Medulla oblongata (tissue), 1 donor: ENCODE data around the gene CARD19.

Source experiments
- DNase-seq: peaks from one replicate; pipeline ENCODE4 v3.0.0-alpha.2; 2015; ENCODE audit errors: extremely low spot score

CARD19 gene

GRCh38 chr9:93119953-93120845 lies 24.2 kb downstream of the CARD19 start:
- peak; percentile 92 for DNase-seq

DNA sequence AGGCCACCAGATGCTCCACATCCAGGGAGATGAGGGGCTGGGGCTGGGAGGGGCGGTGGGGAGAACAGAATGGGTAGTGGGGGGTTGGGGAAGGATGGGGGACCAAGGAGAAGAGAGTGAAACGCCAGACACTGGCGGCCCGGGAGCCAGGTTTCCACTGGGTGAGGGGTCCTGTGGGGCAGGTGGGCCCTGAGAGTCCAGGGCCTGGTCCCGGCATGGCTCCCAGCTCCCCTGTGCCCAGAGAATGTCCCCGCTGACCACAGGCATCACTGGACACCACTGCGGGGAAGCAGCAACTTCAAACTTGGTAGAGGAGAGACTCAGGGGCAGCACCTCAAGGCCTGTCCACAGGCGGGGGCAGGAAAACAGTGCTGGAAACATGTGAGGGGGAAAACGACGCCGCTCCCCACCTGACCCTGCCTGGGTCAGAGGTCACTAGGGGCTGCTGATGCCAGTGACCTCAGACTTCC lies 24.9 kb downstream of the CARD19 start:
- DNase-seq: no peak

DNA sequence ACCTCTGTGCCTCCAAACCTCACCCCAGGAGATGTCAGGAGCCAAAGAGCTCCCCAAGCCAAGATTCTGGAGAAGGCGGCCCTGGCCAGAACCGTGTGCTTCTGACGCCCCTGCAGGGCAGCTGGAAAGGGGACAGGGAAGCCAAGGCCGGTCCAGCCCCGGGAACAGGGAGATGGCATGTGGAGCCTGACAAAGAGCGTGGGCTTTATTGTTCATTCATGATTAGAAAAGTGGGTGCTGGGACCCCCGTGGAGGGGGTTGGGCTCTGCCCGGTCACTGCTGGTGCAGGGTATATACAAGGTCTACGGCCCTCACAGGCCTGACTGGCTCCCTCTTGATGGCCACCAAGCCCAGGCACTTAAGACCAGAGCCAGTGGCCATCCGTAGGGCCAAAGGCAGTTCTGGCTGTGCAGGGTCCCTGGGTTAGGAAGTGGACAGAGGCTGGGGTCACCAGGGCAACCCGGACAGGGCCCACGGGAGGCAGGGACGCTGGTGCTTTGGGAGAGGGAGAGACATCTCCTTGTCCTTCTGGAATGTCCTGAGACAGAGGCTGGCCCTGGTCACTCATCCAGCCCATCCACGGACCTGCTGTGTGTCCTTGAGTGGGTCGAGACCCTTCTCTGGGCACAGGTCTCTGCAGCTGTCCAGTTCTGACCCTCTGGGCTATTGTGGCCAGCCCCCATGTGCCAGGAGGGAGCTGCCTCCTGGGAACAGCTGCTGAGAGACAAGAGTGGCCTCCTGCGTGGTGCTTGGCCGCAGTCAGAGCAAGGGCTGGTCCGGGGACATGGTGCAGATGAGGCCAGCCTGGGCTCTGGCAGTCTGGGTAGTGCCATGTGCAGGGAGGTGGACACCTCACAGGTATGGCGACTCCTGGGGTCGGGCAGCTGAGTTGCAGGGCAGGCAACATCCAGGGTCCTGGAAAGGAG lies 25.6 kb downstream of the CARD19 start:
- no peak for DNase-seq

DNA sequence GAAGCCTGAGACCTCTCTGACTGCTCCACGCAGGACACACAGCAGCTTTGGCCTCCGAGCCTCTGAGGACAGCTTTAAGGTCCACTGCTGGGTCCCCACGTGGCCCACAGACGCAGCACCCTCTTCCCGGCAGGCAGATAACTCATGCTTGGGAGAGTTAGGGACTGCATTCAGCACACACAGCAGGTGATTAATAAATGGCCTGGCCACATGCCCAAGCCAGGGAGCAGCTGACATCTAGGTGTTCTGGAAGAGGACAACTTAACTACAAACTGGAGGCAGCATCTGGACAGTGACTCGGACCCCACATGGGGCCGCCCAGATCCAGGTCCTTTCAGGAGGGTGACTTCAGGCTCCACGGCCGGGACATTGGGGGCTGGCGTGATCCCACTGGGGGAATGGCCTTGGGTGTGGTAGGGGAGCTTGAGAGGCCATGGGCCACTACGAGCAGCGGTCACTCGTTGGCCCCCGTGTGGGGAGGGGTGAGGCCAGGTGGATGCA lies 26.8 kb downstream of the CARD19 start:
- DNase-seq: no peak

DNA sequence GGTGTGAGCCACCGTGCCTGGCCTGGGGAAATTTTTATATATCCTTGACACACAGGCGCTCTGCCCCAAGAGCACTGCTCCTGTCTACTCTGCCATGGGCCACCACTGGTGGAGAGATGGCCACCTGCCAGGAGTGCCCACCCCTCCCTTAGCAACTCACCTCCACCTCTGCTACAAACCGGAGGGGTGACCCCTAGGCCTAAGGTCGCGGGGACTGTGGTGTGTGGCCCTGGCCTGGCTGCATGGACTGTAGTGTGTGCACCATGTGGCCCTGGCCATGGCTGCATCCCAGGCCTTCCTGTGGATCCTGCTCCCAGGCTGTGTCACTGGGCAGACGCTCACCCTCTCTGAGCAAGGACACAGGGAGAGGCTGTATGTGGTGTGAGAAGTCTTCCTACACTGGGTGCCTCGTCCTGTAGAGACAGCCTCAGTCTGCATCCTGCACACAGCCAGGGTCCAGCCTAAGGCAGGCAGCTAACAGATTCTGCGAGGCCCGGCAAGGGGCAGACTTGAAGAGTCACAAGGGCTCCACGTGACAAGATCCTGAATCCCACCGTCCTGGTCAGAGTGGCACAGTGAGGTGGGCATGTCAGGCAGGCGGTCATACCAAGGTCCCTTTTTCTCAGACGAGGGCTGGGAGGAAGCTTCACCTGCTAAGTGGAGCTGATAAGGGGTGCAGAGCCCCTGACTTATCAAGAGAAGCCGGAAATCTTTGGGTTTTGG lies 27.7 kb downstream of the CARD19 start:
- DNase-seq: no peak

DNA sequence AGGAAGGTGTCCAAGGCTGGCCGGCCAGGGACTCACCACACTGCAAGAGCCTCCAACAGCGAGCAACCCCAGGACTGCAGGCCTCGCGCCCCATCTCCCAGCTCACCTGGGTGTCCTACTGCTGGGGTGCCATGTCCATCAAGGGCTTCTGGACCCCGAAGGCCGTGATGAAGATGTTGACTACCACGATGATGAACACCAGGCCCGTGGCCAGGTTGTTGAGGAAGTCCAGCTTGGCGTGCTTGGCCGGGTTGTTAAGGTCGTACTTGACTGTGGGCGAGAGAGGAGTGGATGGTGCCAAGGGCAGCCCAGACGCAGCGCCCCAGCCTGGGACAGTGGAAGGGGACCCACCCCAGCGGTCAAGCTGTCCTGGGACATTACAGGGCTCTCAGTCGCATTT lies 28.8 kb downstream of the CARD19 start:
- no peak for DNase-seq

GRCh38 chr9:93125331-93125894 lies 29.4 kb downstream of the CARD19 start:
- DNase-seq: no peak

GRCh38 chr9:93126151-93126781 lies 30.2 kb downstream of the CARD19 start:
- DNase-seq: no peak

DNA sequence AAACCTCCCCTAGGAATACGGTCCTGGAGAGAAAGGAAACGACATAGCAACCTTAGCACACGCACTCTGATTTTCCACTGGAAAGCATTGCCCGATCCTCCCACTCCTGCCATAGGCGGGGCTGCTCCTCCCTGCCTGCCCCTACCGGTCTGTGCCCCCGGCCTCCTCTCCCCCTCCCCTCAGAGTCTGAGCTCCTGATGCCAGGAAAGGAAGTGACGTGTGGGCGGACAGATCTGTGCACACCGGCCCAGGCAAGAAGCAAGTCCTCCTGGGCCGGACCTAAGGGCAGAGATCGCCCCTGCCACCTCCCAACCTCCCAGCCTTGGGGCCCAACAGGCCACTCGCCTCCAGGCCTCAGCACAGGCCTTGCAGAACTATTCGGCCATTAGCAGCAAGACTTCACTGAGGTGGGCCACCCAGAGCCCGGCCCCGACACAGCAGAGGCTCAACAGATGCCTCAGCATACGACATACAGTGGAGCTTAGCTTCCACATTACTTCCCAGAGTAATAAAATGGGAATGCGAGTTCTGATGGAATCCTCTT lies 30.9 kb downstream of the CARD19 start:
- DNase-seq: no peak

GRCh38 chr9:93127395-93127911 lies 31.4 kb downstream of the CARD19 start:
- peak; percentile 80 for DNase-seq

DNA sequence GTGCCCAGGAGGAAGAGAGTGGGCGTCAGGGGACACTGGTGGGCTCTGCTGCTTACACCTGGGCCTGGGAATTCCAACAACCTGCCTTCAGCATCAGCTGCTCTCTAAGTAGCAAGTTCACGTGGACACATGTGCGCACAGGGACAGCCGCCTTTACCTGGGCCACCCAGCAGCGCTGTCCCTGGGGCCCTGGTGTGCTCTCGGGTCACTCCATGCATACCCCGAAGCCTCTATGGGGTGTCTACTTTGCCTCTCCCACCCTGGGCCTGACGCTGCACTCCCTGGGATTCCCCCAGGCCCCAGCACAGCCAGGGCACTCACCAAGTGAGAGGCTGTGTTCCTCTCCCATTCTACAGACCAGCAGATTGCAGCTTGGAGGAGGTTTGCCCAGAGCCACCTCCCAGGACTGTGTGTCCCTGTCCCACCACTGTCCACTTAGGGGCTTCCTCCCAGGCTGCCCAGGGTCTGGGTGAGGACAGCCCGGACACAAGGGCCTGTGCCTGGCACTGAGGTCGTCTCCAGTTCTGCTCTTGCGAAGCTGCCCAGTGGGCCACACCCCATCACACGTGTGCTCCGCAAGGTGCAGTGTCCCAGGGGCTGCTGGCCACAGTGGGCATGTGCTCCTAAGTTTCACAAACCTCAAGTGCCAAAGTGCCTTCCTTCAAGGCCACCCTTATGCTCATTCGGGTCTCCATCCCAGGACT lies 32.1 kb downstream of the CARD19 start:
- DNase-seq: no peak

- no peak for DNase-seq
Observed at GRCh38 chr9:93128715-93129224, 32.8 kb downstream of the CARD19 start.

DNA sequence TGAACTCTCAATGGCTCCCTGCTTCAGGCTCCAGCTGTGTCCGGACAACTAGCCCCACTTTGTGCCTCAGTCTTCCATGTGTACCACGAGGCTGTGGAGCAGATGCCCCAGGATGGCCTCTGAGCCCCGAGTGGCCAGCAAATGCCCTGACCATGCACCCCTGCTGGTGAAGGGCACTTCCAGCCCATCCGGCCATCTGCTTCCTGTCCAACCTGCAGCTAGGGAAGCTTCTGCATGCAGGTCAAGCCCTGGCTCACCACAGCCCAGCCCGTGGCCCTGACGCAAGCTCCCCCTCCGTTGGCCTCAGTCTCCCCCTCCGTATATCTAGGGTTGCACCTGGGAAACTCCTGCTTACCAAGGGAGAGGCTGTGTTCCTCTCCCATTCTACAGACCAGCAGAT lies 33.3 kb downstream of the CARD19 start:
- peak; percentile 62 for DNase-seq

GRCh38 chr9:93129691-93130500 lies 33.9 kb downstream of the CARD19 start:
- DNase-seq: no peak

DNA sequence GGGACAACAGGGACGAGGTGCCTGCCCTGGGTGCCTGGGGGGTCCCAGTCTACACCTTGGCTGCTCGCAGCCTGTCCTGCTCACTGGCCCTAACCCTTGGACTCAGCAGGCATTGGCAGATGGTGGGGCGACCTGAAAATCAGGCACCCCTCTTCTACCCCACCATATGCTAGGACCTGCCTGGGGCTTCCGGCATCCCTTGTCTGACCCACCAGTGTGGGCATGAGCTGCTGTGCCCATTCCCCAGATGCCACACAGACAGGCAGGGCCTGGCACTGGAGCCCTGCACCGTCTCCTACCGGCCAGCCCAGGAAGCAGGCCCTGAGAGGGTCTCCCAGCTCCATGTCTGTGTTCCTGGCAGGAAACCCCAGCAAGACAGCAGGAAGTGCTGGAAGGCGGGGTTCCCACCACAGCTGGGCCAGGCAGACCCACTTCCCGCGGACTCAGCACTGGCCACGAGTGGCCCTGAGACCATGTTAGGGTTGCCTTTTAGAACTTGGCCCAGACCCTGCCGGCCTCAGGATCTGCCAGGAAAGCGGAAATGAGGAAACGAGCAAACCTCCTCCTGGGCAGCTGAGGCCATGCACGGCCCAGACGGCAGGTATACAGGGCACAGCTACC lies 35.0 kb downstream of the CARD19 start:
- peak; percentile 60 for DNase-seq

DNA sequence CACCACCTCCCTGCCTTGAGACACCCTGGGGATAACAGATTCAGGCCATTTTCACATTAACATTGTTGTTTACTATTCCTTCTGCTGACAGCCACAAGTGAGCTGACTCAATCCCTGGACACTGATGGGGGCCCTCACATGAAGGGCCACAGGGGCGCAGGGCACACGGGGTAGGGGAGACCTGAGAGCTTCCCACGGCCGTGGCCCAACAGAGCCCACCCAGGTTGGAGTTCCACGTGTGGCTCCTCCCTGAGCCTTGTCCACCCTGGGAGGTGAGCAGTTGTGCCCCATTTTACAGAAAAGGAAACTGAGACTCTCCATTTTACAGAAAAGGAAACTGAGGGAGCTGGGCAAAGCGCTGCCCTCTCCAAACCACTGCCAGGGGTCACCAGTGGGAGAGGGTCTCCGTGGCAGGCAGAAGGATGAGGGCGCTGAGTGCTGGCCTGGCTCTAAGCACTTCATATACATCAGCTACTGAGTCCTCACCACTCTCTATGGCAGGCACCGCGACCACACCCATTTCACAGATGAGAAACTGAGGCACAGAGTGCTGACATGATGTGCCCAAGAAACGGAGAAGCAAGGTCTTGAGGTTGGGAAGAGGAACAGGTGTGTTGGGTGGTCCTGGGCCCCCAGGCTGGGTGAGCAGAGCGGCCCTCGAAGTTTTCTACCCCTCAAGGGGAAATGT lies 35.7 kb downstream of the CARD19 start:
- DNase-seq: no peak

DNA sequence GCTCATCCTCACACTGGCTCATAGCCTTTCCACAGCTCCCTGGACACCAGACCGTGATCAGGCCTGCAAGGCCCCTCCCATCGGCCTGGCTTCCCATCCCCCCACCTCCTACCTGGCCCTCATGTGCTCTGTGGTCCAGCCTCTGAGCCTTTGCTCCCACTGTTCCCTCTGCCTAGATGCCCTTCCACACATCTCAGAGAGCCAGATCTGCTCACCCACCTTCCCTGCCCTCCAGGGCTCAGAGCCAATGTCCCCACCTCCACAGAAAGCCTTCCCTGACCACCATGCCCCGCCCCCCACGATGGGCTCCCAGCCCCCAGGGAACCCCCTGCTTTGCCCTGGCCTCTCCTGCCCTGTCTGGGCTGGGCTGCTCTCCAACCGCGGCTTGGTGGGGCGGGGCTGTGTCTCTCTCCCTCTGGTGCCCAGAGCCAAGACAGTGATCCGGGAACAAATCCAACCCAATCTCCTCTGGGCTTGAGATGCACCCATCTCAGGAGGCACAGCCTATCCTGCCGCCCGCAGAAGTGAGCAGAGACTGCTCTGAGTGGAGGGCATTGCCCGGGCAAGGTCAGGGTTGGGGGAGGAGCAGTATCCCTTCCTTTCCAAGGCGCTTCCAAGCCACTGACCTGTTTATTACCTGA lies 36.4 kb downstream of the CARD19 start:
- peak; percentile 81 for DNase-seq
